Subcutaneous adipose tissue (tissue), 4 donors: ENCODE data around the gene WASHC4. TPM values are rescaled to one million over a fixed set of nuclear protein-coding genes. Genes with fewer than 3 reads are reported as not detected.

Experiments used
- total RNA-seq, 4 donors: library from RNA; depleted of rRNA; stranded (reverse); fragments of >200 nt; gene quantifications; one replicate each; pipeline ENCODE4 v1.1.0, GENCODE V29; 2016
- TF ChIP-seq, protein P1 (sequence below): fragments of 450-650 bp; IDR thresholded peaks from one replicate; pipeline ENCODE4 v1.5.1; 2016; ENCODE audit warnings: low read depth, mild to moderate bottlenecking, control low read depth, antibody characterized with exemption, moderate library complexity

WASHC4 gene
- total RNA-seq, 4 donors from 2014 or later = 77.6 to 132 (median 118) TPM

DNA sequence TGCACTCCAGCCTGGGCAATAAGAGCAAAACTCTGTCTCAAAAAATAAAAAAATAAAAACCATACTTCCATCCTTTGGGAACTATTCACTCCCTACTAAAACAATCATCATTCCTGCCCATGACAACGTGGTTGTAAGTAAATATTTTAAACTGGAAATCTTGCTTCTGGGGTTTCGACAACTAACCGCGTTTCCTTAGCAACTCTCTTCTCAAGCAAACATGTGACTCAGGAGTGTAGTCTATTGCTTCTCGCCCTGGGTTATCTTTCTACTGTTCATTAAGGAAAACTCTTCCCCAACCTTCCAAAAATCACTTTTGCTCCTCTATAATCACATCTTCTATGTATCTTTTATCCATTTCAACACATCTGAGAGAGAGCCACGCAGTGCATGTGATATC is 106.6 kb downstream of the WASHC4 start:
- TF ChIP-seq, protein P1, sequence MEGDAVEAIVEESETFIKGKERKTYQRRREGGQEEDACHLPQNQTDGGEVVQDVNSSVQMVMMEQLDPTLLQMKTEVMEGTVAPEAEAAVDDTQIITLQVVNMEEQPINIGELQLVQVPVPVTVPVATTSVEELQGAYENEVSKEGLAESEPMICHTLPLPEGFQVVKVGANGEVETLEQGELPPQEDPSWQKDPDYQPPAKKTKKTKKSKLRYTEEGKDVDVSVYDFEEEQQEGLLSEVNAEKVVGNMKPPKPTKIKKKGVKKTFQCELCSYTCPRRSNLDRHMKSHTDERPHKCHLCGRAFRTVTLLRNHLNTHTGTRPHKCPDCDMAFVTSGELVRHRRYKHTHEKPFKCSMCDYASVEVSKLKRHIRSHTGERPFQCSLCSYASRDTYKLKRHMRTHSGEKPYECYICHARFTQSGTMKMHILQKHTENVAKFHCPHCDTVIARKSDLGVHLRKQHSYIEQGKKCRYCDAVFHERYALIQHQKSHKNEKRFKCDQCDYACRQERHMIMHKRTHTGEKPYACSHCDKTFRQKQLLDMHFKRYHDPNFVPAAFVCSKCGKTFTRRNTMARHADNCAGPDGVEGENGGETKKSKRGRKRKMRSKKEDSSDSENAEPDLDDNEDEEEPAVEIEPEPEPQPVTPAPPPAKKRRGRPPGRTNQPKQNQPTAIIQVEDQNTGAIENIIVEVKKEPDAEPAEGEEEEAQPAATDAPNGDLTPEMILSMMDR = no peak

DNA sequence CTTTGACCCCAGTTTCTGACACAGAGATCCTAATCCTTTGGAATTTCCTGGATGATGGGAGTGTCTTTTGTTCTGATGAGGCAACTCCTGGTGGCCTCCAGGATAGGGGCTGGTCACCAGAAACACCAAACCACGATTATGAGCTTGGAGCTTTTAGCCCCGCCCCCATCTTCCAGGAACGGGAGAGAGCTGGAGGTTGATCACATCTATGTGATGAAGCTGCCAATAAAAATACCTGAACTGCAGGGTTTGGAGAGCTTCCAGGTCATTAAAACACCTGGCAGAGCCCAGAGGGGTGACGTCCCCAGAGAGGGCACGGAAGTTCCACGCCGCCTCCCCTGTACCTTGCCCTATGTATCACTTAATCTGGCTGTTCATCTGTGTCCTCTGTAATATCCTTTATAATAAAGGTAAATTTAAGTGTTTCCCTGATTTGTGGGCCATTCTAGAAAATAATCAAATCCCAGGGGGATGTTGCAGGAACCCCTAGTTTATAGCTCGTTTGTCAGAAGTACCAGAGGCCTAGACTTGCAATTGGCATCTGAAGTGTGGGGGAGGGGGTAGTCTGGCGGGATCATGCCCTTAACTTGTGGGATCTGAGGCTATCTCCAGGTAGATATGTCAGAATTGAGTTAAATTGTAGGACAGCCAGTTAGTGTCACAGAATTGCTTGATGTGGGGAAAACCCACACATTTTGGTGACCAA is 107.3 kb downstream of the WASHC4 start:
- TF ChIP-seq, protein P1 = no peak

DNA sequence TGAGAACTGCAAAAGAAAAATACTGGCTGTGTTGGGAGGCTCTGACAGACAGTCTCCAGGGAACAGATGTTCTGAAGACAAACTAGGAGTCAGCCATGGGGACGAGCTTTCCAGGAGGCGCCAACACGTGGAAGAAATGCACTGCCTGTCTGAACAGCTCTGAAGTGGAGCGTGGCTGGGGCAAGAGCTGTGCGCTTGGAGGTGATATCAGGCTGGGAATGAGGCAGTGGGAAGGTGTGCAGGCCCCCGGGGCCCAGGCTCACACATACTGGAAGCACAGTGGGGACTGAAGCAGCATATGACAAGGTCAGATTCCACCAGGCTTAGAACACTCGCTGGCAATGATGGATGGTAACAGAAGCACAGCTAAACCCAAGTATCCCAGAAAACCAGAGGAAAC is 110.9 kb downstream of the WASHC4 start:
- TF ChIP-seq, protein P1 = no peak

Other genes starting within 250 kb of the WASHC4 start
- gene SLC41A2, start 149.4 kb upstream of the WASHC4 start, total RNA-seq = 10 to 100 TPM; 18.5 to 65.8 (median 36.4) TPM
- gene NOPCHAP1, start 121.4 kb upstream of the WASHC4 start, total RNA-seq = 1 to 10 TPM; 3.9 to 6.0 (median 5.3) TPM
- 10 to 100 TPM in 3 of 4 donors, 1 to 10 TPM in 1; 7.0 to 19.9 (median 11.1) TPM for gene ALDH1L2, start 23.3 kb upstream of the WASHC4 start, total RNA-seq
- 100 to 1,000 TPM in 1 of 4 donors, 10 to 100 TPM in 3; 64.6 to 127 (median 94.1) TPM for gene APPL2, start 128.4 kb downstream of the WASHC4 start, total RNA-seq
- 1 to 10 TPM; 2.4 to 6.8 (median 3.3) TPM for gene C12orf75, start 223.0 kb downstream of the WASHC4 start, total RNA-seq